HG03565 (cell line): Measurements from ENCODE around the gene IQCM.
"Not testable (repeated sequence)": the region's sequence is repeated elsewhere in the genome, so short reads cannot be mapped to it uniquely, and the experiment has no call there.

Experiments
- ATAC-seq: cut with Tn5 transposase; IDR thresholded peaks from one replicate; pipeline ENCODE4 v1.9.1; 2021; ENCODE audit warnings: mild to moderate bottlenecking, moderate library complexity; ENCODE audit not compliant: unreplicated experiment

Gene IQCM

DNA sequence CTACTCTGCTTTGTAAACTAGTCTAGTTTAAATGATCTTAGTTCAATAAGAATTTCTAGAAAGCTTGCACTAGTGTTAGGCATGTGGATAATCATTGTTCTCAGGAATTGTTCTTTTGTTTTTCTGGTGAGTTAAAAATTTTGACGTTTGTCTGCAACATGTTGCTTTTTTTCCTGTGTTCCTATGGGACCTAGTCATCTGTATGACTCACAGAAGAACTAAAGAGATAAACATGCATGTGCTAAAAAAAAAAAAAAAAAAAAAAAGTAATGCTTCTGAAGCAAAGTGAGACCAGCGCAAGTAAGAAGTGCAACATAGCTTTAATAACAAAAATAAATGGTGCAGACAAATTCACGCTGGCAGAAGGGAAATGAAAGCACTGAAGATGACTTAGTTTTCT lies 471.2 kb downstream of the IQCM start:
- no peak for ATAC-seq

DNA sequence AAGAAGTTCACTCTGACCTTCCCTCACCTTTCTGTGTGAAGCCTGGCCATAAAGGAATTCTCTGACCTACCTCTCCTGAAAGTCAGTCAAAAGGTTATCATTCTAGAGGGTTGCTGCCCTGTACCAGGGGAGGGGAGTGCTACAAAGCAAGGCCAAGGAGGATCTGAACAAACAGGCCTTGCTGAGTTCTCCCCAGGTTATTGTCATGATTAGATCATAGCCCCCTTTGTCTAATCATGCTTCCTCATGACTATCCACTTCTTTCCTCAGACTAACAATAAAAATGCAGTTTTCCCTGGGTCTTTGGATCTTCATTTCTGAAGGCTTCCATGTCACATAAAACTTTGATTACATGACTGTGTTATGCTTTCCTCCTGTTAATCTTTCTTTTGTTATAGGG lies 472.0 kb downstream of the IQCM start:
- ATAC-seq = no peak

DNA sequence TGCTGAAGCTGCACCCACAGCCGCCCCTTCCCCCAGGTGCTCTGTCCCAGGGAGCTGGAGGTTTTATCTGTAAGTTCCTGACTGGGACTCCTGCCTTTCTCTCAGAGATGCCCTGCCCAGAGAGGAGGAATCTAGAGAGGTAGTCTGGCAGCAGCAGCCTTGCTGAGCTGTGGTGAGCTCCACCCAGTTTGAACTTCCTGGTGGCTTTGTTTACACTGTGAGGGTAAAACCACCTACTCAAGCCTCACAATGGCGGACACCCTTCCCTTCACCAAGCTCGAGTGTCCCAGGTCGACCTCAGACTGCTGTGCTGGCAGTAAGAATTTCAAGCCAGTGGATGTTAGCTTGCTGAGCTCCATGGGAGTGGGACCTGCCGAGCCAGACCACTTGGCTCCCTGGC lies 474.5 kb downstream of the IQCM start:
- ATAC-seq = not testable (repeated sequence)

DNA sequence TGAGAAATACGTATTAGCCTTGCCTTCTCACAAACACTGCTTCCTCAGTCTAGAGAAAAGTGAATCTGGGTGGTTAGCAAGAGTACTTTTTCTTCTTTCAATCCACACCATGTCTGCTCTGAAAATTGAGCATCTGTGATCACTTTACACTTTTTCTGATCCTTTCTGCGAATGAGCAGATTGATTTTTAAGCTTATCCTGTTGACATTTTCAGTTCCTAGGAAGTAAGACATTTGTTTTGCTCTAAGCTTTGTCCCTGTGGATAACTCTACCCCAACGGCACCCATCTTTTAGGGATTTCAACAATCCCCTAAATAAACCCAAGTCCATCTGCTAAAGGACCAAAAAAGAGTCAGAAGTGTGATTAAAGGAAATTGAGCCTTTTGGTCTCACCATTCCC lies 487.5 kb downstream of the IQCM start:
- ATAC-seq = no peak

DNA sequence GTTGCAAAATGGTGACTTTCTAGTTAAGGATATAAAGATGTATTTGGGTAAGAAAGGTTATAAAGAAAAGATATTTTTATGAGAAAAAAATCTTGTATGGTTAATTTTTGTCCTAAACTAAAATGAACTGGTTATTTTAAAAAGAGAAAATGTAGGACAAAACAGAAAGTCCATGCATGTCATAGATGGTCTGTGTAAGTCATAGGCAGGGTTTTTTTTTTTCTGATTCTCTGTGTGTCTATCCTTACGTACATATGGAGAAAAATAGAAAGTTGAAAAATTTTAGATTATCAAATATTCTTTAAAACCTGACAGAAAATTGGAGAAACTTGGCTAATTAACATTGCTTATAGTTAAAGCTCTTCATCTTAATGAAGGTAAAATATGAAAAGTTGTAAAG lies 493.4 kb downstream of the IQCM start:
- ATAC-seq = no peak

DNA sequence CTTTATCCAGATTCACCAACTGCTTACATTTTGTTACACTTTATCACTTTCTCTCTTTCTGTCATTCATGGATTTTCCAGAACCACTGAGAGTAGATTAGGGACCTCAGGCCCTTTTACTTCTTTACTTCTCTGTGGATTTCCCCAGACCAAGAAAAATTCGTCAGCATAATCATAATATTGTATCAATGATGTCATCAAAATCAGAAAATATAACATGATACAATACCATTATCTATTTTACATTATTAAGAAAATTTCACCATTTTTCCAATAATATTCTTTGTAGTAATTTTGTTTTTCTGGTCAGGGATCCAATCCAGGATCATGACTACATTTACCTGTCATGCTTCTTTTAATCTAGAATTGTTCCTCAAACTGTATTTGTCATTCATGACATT lies 494.2 kb downstream of the IQCM start:
- no peak for ATAC-seq

DNA sequence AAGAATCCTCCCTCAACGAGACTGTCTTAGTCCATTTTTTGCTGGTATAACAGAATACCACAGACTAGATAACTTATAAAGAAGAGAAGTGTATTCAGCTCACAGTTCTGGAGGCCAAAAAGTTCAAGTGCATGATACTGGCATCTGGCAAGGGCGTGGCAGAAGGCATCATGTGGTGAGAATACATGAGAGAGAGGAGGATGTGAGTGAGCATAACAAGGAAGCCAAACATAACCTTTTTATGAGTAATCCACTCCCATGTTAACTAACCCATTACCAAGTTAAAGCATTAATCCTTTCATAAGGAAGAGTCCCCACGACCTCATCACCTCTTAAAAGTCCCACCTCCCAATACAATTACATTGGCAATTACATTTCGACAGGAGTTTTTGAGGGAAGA lies 504.6 kb downstream of the IQCM start:
- ATAC-seq = no peak

DNA sequence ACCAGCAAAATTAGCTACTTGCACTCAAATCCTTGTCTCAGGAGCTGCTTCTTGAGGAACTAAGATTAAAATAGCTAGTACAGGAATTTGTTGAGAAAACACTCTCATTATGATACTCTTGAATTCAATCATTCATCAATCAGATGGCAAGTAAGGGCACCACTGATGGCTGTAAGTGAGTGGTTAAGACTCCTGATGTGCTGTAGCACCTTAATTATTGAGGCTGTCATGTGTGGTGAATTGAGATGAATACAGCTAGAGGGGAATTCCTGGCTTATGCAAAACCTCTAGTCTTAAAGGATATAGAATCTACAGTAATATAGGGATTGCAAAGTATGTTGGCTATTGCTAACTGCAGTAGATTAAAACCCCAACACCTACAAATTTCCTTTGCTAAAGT lies 509.1 kb downstream of the IQCM start:
- ATAC-seq = peak; percentile 52
